ENCODE measurements around the gene SLC41A2.
A peak's percentile ranks its signal among the peaks of the same experiment; 100 is the strongest.

GRCh38 chr12:104910196-104910840, 47.8 kb downstream of the SLC41A2 start:
- TF ChIP-seq MAFK (IDR thresholded peaks at IDR 0.05; ENCODE audit: partially characterized antibody): no peak
- TF ChIP-seq MAZ (IDR thresholded peaks at IDR 0.05; ENCODE audit: borderline replicate concordance, low read depth, low read length): no peak
- TF ChIP-seq FOSL2 (IDR thresholded peaks at IDR 0.05): no peak
- TF ChIP-seq FOSL2 (CRISPR knock-in tag; IDR thresholded peaks at IDR 0.05): peak; percentile 58
- no peak for TF ChIP-seq CTCF (IDR thresholded peaks at IDR 0.05)
- no peak for TF ChIP-seq ZC3H11A (IDR thresholded peaks at IDR 0.05)
- TF ChIP-seq POLR2A (IDR thresholded peaks at IDR 0.05; ENCODE audit: low read length): no peak
- no peak for TF ChIP-seq NR3C1 (IDR thresholded peaks at IDR 0.05)
- TF ChIP-seq EP300 (IDR thresholded peaks at IDR 0.05): no peak
- TF ChIP-seq KDM1A (IDR thresholded peaks at IDR 0.05; ENCODE audit: low read depth): no peak
- TF ChIP-seq HOXA7 (CRISPR knock-in tag; IDR thresholded peaks at IDR 0.05): no peak
- TF ChIP-seq MAX (IDR thresholded peaks at IDR 0.05): no peak
